HG03159 (cell line): ENCODE results near the gene SLC7A7.
"Not testable (repeated sequence)": the region's sequence is repeated elsewhere in the genome, so short reads cannot be mapped to it uniquely, and the experiment has no call there.

ENCODE experiments used
- ATAC-seq: cut with Tn5 transposase; IDR thresholded peaks from one replicate; pipeline ENCODE4 v1.9.1; 2021; ENCODE audit warnings: mild to moderate bottlenecking, moderate library complexity; ENCODE audit not compliant: unreplicated experiment

The SLC7A7 gene

DNA sequence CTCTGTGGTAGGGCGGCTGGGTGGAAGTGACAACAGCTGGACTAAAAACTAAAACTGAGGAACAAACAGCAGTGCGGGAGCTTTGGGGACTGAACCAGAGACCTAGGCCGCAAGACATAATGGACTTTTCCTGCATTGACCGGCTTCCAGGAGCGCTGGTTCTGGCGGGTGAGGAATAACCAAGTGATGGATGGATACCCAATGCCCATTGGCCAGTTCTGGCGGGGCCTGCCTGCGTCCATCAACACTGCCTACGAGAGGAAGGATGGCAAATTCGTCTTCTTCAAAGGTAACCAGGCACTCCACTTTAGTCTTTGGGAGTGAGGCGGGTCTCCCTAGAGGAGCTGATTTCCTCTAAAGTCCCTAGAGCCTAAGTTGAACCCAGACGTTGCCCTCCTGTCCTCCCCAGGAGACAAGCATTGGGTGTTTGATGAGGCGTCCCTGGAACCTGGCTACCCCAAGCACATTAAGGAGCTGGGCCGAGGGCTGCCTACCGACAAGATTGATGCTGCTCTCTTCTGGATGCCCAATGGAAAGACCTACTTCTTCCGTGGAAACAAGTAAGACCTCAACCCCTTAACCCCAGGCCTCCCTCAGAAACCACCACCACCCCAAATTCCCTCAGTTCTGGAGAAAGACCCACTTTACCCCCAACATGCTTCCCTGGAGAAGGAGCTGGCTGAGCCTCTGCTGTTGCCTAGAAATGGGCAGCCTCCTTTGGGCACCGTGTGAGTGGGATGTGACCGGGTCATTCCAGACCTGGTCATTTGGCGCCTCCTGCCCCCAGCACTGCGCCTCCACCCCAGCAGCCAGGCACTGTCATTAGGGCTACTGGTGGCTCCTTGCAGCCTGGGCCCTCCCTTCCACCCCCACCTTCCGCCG lies 29.2 kb upstream of the SLC7A7 start:
- ATAC-seq = no peak

GRCh38 chr14:22843123-22843925 lies 28.1 kb upstream of the SLC7A7 start:
- ATAC-seq = no peak

DNA sequence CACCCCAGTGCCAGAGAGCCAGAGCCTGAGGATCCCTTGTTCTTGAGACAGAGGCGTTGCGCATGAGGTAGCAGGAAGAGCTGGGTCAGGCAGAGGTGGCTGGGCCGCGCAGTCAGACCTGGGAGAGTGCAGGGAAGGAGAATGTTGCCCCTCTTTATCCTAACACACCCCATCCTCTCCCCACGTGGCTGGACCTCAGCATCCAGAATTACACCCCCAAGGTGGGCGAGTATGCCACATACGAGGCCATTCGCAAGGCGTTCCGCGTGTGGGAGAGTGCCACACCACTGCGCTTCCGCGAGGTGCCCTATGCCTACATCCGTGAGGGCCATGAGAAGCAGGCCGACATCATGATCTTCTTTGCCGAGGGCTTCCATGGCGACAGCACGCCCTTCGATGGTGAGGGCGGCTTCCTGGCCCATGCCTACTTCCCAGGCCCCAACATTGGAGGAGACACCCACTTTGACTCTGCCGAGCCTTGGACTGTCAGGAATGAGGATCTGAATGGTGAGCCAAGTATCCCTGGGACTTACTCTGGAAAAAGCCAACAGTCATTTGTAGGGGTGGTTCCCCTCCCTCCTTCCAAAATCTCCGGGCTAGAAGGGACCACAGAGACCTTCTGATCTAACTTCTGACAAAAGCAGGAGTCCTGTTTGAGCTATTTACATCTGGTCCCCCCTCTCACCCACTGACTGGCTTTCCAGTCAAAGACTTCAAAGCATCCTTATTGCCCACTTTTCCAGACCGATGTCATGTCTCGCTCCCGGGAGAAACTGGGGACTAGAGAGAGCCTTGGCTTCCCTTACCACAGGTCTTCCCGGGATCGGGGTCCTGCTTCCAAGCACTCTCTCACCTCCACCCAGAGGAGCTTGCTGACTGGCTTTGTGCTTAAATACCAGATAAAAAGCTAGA lies 27.2 kb upstream of the SLC7A7 start:
- ATAC-seq = no peak

GRCh38 chr14:22841769-22842168 lies 26.5 kb upstream of the SLC7A7 start:
- ATAC-seq = no peak

DNA sequence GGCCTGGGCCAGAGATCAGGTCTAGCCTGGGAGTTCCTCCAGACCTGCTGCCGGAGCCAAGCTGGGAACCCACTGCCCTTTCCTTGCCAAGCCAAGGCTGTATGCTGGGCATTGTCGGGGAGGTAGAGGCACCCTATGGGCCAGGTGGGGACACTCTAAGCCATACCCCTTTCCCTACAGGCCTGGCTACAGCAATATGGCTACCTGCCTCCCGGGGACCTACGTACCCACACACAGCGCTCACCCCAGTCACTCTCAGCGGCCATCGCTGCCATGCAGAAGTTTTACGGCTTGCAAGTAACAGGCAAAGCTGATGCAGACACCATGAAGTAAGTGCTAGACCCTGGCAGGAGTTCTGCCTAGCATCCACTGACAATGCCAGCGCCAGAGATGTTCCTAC lies 26.1 kb upstream of the SLC7A7 start:
- ATAC-seq = no peak

- no peak for ATAC-seq
Measured at GRCh38 chr14:22839159-22839779, 24.0 kb upstream of the SLC7A7 start.

GRCh38 chr14:22838631-22839041 lies 23.4 kb upstream of the SLC7A7 start:
- ATAC-seq = no peak

- ATAC-seq = no peak
Measured at GRCh38 chr14:22837750-22838538, 22.7 kb upstream of the SLC7A7 start.

DNA sequence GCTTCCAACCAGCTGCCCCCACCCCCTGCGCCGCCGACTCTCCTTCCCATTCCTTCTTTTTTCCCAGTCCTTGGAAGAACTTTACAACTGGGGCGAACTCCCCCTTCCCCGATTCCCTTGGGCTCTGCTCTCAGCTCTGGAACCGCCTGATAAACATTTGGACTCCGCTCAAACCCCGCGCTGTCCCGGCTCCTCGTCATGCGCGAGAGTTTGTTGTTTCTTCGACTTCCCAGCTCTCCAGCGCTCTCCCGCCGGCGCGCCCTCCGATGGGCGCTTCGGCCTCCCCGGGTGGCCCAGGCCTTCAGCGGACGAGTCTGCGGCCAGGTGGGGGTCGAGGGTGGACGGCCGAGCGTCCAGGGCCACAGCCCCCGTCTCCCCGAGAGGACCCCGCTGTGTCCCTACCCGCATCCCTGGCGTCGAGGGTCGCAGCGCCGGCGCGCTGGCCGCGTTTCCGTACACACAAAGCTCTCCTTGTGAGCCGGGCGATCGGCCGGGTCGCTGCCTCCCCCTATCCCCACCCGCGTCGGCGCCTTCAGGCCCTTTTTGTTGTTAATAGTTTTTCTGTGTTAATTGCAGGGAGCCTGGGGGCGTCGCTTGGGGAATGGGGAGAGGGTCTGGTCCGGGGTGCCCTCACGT lies 22.0 kb upstream of the SLC7A7 start:
- ATAC-seq = no peak

GRCh38 chr14:22836301-22837113 lies 21.3 kb upstream of the SLC7A7 start, which contains the start of gene MMP14:
MMP14 (plus strand) TSS chr14:22836585; CDS start chr14:22836818, 233 bp downstream.
- ATAC-seq = no peak

GRCh38 chr14:22835505-22835904 lies 20.3 kb upstream of the SLC7A7 start:
- ATAC-seq = no peak

DNA sequence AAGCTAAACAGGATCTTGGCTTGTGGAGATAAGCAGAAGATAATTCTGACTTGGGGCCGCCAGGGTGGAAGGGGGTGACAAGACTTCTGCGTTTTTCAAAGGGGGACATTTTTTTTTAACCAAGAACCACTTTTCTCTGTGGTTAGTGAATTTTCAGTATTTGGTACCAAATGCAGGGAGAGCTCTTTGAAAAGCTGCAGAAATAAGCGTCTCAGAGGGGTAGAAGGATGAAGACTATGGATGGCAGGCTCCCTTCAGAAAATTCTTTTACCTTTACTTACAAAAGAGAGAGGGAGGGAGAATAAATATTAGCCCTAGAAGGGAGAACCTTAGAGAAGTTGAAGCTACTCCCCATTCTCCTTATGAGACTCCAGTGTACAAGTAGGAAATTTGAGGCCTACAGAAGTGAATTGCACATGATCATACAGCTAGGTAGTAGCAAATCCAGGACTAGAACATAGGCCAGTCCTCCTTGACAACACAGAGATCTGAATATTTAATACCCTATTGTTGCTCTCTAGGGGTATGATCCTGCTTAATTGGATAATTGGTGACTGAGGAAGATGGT lies 15.3 kb upstream of the SLC7A7 start:
- ATAC-seq = peak; percentile 14

DNA sequence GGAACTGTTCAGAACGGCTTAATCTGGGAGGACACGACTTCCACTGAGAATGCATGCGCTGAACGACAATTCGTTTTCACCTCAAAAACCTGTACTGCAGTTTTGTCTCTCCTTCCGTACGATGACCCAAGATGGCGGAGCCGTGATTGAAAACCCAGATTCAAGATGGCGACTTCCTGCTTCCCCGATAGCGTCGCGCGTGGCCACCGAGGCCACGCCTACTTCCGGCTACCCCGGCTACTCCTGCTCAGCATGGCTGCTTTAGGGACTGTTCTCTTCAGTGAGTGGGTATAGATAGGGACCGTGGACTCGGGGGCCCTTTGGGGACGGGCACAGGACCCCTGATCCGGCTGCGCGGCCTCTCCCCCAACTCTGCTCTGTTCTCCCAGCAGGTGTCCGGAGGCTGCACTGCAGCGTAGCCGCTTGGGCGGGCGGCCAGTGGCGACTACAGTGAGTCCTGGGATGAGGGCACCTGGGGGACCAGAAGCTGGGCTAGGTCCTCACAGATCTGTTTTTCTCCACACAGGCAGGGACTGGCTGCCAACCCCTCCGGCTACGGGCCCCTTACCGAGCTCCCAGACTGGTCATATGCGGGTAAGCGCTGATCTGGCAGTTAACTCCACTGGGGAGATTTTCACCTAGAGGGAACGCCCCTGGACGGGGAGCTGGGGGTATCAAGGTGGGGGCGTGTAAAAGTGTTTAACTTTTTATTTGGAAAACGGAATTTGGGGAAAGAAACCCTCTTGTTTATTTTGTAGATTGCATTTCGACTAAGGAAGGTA lies 14.6 kb upstream of the SLC7A7 start, which contains the start of gene MRPL52:
TSS of gene MRPL52 (plus strand) at position 227 of the 782 bp plus-strand sequence. CDS start at position 253, 26 bp downstream.
- ATAC-seq = peak; percentile 89

GRCh38 chr14:22829076-22829660 lies 13.9 kb upstream of the SLC7A7 start:
- ATAC-seq = not testable (repeated sequence)

DNA sequence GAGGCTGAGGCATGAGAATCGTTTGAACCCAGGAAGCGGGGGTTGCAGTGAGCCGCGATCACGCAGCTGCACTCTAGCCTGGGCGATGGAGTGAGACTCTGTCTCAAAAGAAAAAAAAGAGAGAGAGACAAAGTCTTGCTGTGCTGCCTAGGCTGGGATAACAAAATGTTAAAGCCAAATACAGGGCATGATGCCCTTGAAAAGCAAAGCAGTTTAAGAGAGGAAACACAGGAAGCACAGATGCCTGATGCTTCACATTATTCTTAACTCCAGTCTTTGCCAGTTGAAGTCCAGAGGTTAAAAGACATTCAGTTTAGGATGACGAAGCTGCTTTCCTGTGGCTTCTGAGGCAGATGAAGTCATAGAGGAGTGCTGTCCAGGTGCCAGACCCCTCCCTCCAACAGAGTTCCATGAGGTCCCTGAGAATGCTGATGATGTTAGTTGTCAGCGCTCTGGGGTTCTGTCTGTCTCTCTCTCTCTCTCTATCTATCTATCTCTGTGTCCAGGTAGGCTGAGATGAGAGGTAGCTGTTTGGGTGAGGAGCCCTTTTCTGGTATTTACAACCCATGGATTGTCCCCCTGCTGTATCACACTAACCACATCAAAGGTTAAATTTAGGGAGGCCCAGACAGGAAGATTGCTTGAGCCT lies 9.6 kb upstream of the SLC7A7 start:
- no peak for ATAC-seq

DNA sequence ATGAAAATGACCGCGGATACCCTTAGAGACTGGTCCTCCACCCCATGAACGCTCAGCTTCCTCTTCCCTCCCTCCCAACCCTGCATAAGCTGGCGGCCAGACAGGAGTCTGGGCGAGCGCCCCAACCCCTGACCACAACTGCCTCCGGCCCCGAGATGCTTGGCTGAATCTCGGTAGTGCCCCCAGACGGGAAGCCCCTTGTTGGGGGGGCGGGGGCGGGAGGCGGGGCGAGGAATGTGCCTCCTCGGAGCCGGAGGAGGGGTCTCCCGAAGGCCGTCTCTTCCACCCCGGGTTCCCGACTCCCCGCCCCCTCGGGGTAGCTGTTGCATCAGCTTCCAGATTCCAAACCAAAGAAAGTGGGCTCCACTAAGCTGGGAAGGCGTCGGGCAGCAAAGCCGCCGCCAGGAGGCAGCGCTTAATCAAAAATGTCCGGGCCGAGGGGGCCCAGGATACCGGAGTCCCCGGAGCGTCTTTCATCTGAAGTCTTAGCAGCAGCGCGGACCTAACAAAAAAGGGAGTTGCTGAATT lies 7.4 kb upstream of the SLC7A7 start:
- peak; percentile 39 for ATAC-seq
